MM.1S (cell line): ENCODE data around the gene ENG.

Experiments
- DNase-seq: peaks from one replicate; pipeline ENCODE4 v3.0.0-alpha.2; 2015
- H2AFZ ChIP-seq: fragments of 300-600 bp; sonication (generic); 2 replicates; pipeline ENCODE4 v1.6.0; 2016; ENCODE audit warnings: antibody characterized with exemption, low read length
- H3F3A ChIP-seq: fragments of 300-600 bp; sonication (generic); 2 replicates; pipeline ENCODE4 v1.6.1; 2016; ENCODE audit warnings: mild to moderate bottlenecking, antibody characterized with exemption, low read length, moderate library complexity, mixed read lengths; ENCODE audit not compliant: insufficient read depth
- H3K27ac ChIP-seq: fragments of 300-600 bp; sonication (generic); 2 replicates; pipeline ENCODE4 v1.5.1; 2016; ENCODE audit warnings: mild to moderate bottlenecking, low read length
- H3K27me3 ChIP-seq: fragments of 300-600 bp; sonication (generic); replicated peaks from 2 replicates; pipeline ENCODE4 v1.6.0; 2016; ENCODE audit warnings: low read length; ENCODE audit not compliant: insufficient read depth
- H3K36me3 ChIP-seq: fragments of 300-600 bp; sonication (generic); replicated peaks from 2 replicates; pipeline ENCODE4 v1.6.1; 2016; ENCODE audit warnings: mild to moderate bottlenecking, low read length, mixed read lengths; ENCODE audit not compliant: insufficient read depth
- H3K4me1 ChIP-seq: fragments of 300-600 bp; sonication (generic); 2 replicates; pipeline ENCODE4 v1.6.1; 2016; ENCODE audit warnings: low read length, mixed read lengths
- H3K4me2 ChIP-seq: fragments of 300-600 bp; sonication (generic); 2 replicates; pipeline ENCODE4 v1.6.0; 2016; ENCODE audit warnings: low read depth, low read length
- H3K4me3 ChIP-seq: fragments of 300-600 bp; sonication (generic); 2 replicates; pipeline ENCODE4 v1.5.1; 2016; ENCODE audit warnings: low read length, mixed read lengths
- H3K79me2 ChIP-seq: fragments of 300-600 bp; sonication (generic); 2 replicates; pipeline ENCODE4 v1.6.1; 2016; ENCODE audit warnings: mixed run types, low read length, mixed read lengths
- H3K9ac ChIP-seq: fragments of 300-600 bp; sonication (generic); 2 replicates; pipeline ENCODE4 v1.6.1; 2016; ENCODE audit warnings: low read length, mixed read lengths
- H3K9me2 ChIP-seq: fragments of 300-600 bp; sonication (generic); replicated peaks from 2 replicates; pipeline ENCODE4 v1.6.1; 2016; ENCODE audit warnings: mild to moderate bottlenecking, low read length, mixed read lengths; ENCODE audit not compliant: insufficient read depth
- H3K9me3 ChIP-seq: fragments of 300-600 bp; sonication (generic); replicated peaks from 2 replicates; pipeline ENCODE4 v1.6.1; 2016; ENCODE audit warnings: mild to moderate bottlenecking, low read length, mixed read lengths; ENCODE audit not compliant: insufficient read depth
- H4K20me1 ChIP-seq: fragments of 300-600 bp; sonication (generic); 2 replicates; pipeline ENCODE4 v1.6.1; 2016; ENCODE audit warnings: mild to moderate bottlenecking, low read length, moderate library complexity, mixed read lengths; ENCODE audit not compliant: insufficient read depth
- CTCF ChIP-seq: fragments of 300-600 bp; sonication (generic); IDR thresholded peaks from 2 replicates; pipeline ENCODE4 v1.5.1; 2016; ENCODE audit warnings: antibody characterized with exemption, low read length, mixed read lengths
- EZH2 ChIP-seq: fragments of 300-600 bp; sonication (generic); optimal IDR thresholded peaks from 2 replicates; pipeline ENCODE3; 2017; ENCODE audit warnings: low read depth, mild to moderate bottlenecking, antibody characterized with exemption, low read length, mixed read lengths
- EZH2phosphoT487 ChIP-seq: fragments of 300-600 bp; sonication (generic); IDR thresholded peaks from 2 replicates; pipeline ENCODE4 v1.6.1; 2018; ENCODE audit warnings: antibody characterized with exemption, low read length

ENG gene

GRCh38 chr9:127875306-127875966, 21.0 kb upstream of the ENG start:
- Histone ChIP-seq H4K20me1 (no peaks in the 10 kb centered on the region), H3K4me2 (no peak overlapping the region), H3K79me2 (no peaks in the 10 kb centered on the region), H3K4me3 (no peak overlapping the region), H3K9me2 (no peaks in the 10 kb centered on the region), H3K27me3 (no peaks in the 10 kb centered on the region), H2AFZ (no peak overlapping the region), H3F3A (no peaks in the 10 kb centered on the region), H3K4me1 (no peaks in the 10 kb centered on the region), H3K36me3 (no peaks in the 10 kb centered on the region), H3K9ac (no peak overlapping the region), H3K27ac (no peak overlapping the region), H3K9me3 (no peaks in the 10 kb centered on the region)
- TF ChIP-seq EZH2phosphoT487 (no peak), EZH2 (no peak), CTCF (no peak)
- no peak for DNase-seq

- Histone ChIP-seq H4K20me1 (no peaks in the 10 kb centered on the region), H3K9me2 (no peaks in the 10 kb centered on the region), H3K9me3 (no peaks in the 10 kb centered on the region), H3K79me2 (no peaks in the 10 kb centered on the region), H3K4me2 (no peak overlapping the region), H3K36me3 (no peaks in the 10 kb centered on the region), H2AFZ (no peak overlapping the region), H3K27me3 (no peaks in the 10 kb centered on the region), H3F3A (no peaks in the 10 kb centered on the region), H3K4me3 (no peak overlapping the region), H3K4me1 (no peaks in the 10 kb centered on the region), H3K27ac (no peak overlapping the region), H3K9ac (no peak overlapping the region)
- no peak for TF ChIP-seq CTCF
- TF ChIP-seq EZH2phosphoT487, result no peak
- no peak for TF ChIP-seq EZH2
- no peak for DNase-seq
Observed at GRCh38 chr9:127874301-127875221, 20.1 kb upstream of the ENG start.

- Histone ChIP-seq H3K9me2 (no peaks in the 10 kb centered on the region), H2AFZ (no peak overlapping the region), H3K79me2 (no peaks in the 10 kb centered on the region), H3K27ac (no peak overlapping the region), H4K20me1 (no peaks in the 10 kb centered on the region), H3K4me3 (no peak overlapping the region), H3K4me2 (no peak overlapping the region), H3K4me1 (no peaks in the 10 kb centered on the region), H3K27me3 (no peaks in the 10 kb centered on the region), H3K9me3 (no peaks in the 10 kb centered on the region), H3K9ac (no peak overlapping the region), H3K36me3 (no peaks in the 10 kb centered on the region), H3F3A (no peaks in the 10 kb centered on the region)
- no peak for TF ChIP-seq CTCF
- no peak for TF ChIP-seq EZH2
- TF ChIP-seq EZH2phosphoT487, result no peak
- no peak for DNase-seq
Observed at GRCh38 chr9:127873886-127874285, 19.4 kb upstream of the ENG start.
